ENCODE data around the gene SMARCAL1. TPM values are rescaled to one million over a fixed set of nuclear protein-coding genes. Genes with fewer than 3 reads are reported as not detected.
"Not testable (repeated sequence)": the region's sequence is repeated elsewhere in the genome, so short reads cannot be mapped to it uniquely, and the experiment has no call there.

Gene SMARCAL1
- total RNA-seq, 2 donors from 2014 or later: 9.9 to 27.7 TPM

- Histone ChIP-seq H3K4me1 (peaks cover 16% of the 10 kb centered on the region), H3K36me3 (replicated peaks in 1 of 2; ENCODE audit: insufficient read depth in 1 of 2, low read depth in 2 of 2) (no peaks in the 10 kb centered on the region), H3K4me3 (no peak overlapping the region), H3K27me3 (peaks cover 0 to 15% of the 10 kb centered on the region in 2 donors), H3K27ac (no peak overlapping the region), H3K9me3 (no peaks in the 10 kb centered on the region)
- WGBS, 2 donors: 24 to 33% methylated on average over 6 of the region's 6 CpGs
- DNase-seq: no peak
- ATAC-seq: no peak
- TF ChIP-seq POLR2A (IDR thresholded peaks at IDR 0.05) (no peak), CTCF (IDR thresholded peaks at IDR 0.05) (no peak)
- intact Hi-C loops (cut with DNase I): no loop called here
Measured at GRCh38 chr2:216372761-216373291, 39.5 kb upstream of the SMARCAL1 start.

GRCh38 chr2:216373896-216374295 is 38.4 kb upstream of the SMARCAL1 start:
- no peak overlapping the region for H3K27ac ChIP-seq
- intact Hi-C loops (cut with DNase I): no loop called here
- DNase-seq (no peak), ATAC-seq (no peak)
- H3K4me3 ChIP-seq: no peak overlapping the region
- no peak for TF ChIP-seq POLR2A (IDR thresholded peaks at IDR 0.05)
- TF ChIP-seq CTCF (IDR thresholded peaks at IDR 0.05): no peak
- H3K4me1 ChIP-seq: peaks cover 16% of the 10 kb centered on the region
- no peaks in the 10 kb centered on the region for H3K9me3 ChIP-seq
- peaks cover 0 to 15% of the 10 kb centered on the region in 2 donors for H3K27me3 ChIP-seq
- H3K36me3 ChIP-seq (replicated peaks in 1 of 2; ENCODE audit: insufficient read depth in 1 of 2, low read depth in 2 of 2): no peaks in the 10 kb centered on the region

- intact Hi-C loops (cut with DNase I): no loop called here
- no peaks in the 10 kb centered on the region for H3K9me3 ChIP-seq
- no peak overlapping the region for H3K4me3 ChIP-seq
- ATAC-seq (no peak), DNase-seq (no peak)
- H3K27me3 ChIP-seq: peaks cover 0 to 13% of the 10 kb centered on the region in 2 donors
- no peaks in the 10 kb centered on the region for H3K36me3 ChIP-seq (replicated peaks in 1 of 2; ENCODE audit: insufficient read depth in 1 of 2, low read depth in 2 of 2)
- no peak overlapping the region for H3K27ac ChIP-seq
- TF ChIP-seq POLR2A (IDR thresholded peaks at IDR 0.05) (no peak), CTCF (IDR thresholded peaks at IDR 0.05) (no peak)
- H3K4me1 ChIP-seq: peaks cover 16% of the 10 kb centered on the region
- 63 to 87% methylated on average over 1 of the region's 1 CpG for WGBS, 2 donors
Measured at GRCh38 chr2:216375286-216375685, 37.0 kb upstream of the SMARCAL1 start.

- no peak for DNase-seq
- no peak for TF ChIP-seq POLR2A (IDR thresholded peaks at IDR 0.05)
- TF ChIP-seq CTCF (IDR thresholded peaks at IDR 0.05): no peak
- Histone ChIP-seq H3K4me3 (no peak overlapping the region), H3K36me3 (replicated peaks in 1 of 2; ENCODE audit: insufficient read depth in 1 of 2, low read depth in 2 of 2) (no peaks in the 10 kb centered on the region), H3K9me3 (no peaks in the 10 kb centered on the region), H3K4me1 (no peaks in the 10 kb centered on the region), H3K27me3 (no peaks in the 10 kb centered on the region), H3K27ac (no peak overlapping the region)
- intact Hi-C loops (cut with DNase I): no loop called here
- 60 to 73% methylated on average over 5 of the region's 5 CpGs for WGBS, 2 donors
- no peak for ATAC-seq
Measured at GRCh38 chr2:216379977-216380376, 32.3 kb upstream of the SMARCAL1 start.

GRCh38 chr2:216384409-216384808 is 27.9 kb upstream of the SMARCAL1 start:
- H3K27me3 ChIP-seq; intact Hi-C loops (cut with DNase I); H3K9me3 ChIP-seq; H3K4me3 ChIP-seq; ATAC-seq; H3K36me3 ChIP-seq (replicated peaks in 1 of 2; ENCODE audit: insufficient read depth in 1 of 2, low read depth in 2 of 2); DNase-seq; H3K27ac ChIP-seq; H3K4me1 ChIP-seq: not testable (repeated sequence)
- WGBS, 2 donors: 53 to 57% methylated on average over 2 of the region's 2 CpGs
